Endothelial cell of umbilical vein (primary cell): ENCODE results near the gene TRAPPC14. TPM values are rescaled to one million over a fixed set of nuclear protein-coding genes. Genes with fewer than 3 reads are reported as not detected.

Experiments used
- BruUV-seq: library from RNA; stranded (reverse); fragments of 400-500 nt; replicated peaks from 2 replicates; lab custom pipeline; 2021; lab: Mats Ljungman, UMichigan
- CTCF ChIA-PET: fragments of 300-600, 350-600 bp; sonication (Branson Sonifier 250); formaldehyde crosslinking; loops from one replicate; lab custom pipeline; 2021; ENCODE audit warnings: antibody characterized with exemption, inconsistent platforms; lab: Charles Lee
- POLR2A ChIA-PET: fragments of 300-600, 350-600 bp; sonication (Branson Sonifier 250); formaldehyde crosslinking; loops from one replicate; lab custom pipeline; 2021; ENCODE audit warnings: antibody characterized with exemption, inconsistent platforms; lab: Charles Lee
- DNase-seq: peaks from one replicate; pipeline ENCODE4 v3.0.0-alpha.2; 2011; ENCODE audit warnings: low read depth, low spot score
- FAIRE-seq: peaks from 2 replicates; lab custom pipeline; 2011; peaks lifted over from hg19 to GRCh38; lab: Jason Lieb, UNC
- H2AFZ ChIP-seq: 2 replicates; pipeline ENCODE4 v1.6.0; 2012; ENCODE audit warnings: low read depth, low read length, control low read depth, inconsistent platforms
- H3K27ac ChIP-seq: 2 replicates; pipeline ENCODE4 v1.5.1; 2011; ENCODE audit warnings: low read depth, mild to moderate bottlenecking, control low read depth, low read length, moderate library complexity; ENCODE audit not compliant: insufficient read depth
- H3K27me3 ChIP-seq, 2 experiments: 2 replicates each; pipeline versions ENCODE4 v1.6.0 to v1.6.1; 2011; ENCODE audit warnings: low read length in 2 of 2, mixed read lengths in 1 of 2; ENCODE audit not compliant: control insufficient read depth in 2 of 2, insufficient read depth in 2 of 2
- H3K36me3 ChIP-seq, 2 experiments: 2 replicates in 1 of 2; 3 replicates in 1 of 2; pipeline ENCODE4 v1.5.1; 2011; ENCODE audit warnings: low read length in 2 of 2, mild to moderate bottlenecking in 1 of 2, moderate library complexity in 1 of 2; ENCODE audit not compliant: control insufficient read depth in 2 of 2, insufficient read depth in 2 of 2; ENCODE audit errors: extremely low read depth in 1 of 2
- H3K4me1 ChIP-seq: 3 replicates; pipeline ENCODE4 v1.5.1; 2011; ENCODE audit warnings: mild to moderate bottlenecking, low read length; ENCODE audit not compliant: control insufficient read depth, insufficient read depth; ENCODE audit errors: extremely low read depth
- H3K4me2 ChIP-seq: 2 replicates; pipeline ENCODE4 v1.6.1; 2011; ENCODE audit warnings: low read length, control low read depth, mixed read lengths; ENCODE audit not compliant: insufficient read depth
- H3K4me3 ChIP-seq, 3 experiments: fragments of 200-600 bp in 1 of 3; sonication (generic), shearing (Covaris generic) in 1 of 3; replicated peaks in 1 of 3; 2 replicates each; pipeline ENCODE4 v1.5.1; 2011 to 2016; ENCODE audit warnings: control low read depth in 3 of 3, low read length in 3 of 3, mild to moderate bottlenecking in 2 of 3, inconsistent platforms in 1 of 3, low read depth in 1 of 3, moderate library complexity in 1 of 3; ENCODE audit not compliant: insufficient read depth in 1 of 3
- H3K79me2 ChIP-seq: 2 replicates; pipeline ENCODE4 v1.6.0; 2012; ENCODE audit warnings: low read length, inconsistent platforms; ENCODE audit not compliant: control insufficient read depth, insufficient read depth
- H3K9ac ChIP-seq: replicated peaks from 2 replicates; pipeline ENCODE3; 2011; ENCODE audit warnings: low read length, control low read depth; ENCODE audit not compliant: insufficient read depth; ENCODE audit errors: extremely low read depth
- H3K9me1 ChIP-seq: replicated peaks from 3 replicates; pipeline ENCODE4 v1.6.0; 2011; ENCODE audit warnings: mild to moderate bottlenecking, low read length; ENCODE audit not compliant: control insufficient read depth, insufficient read depth; ENCODE audit errors: extremely low read depth
- H3K9me3 ChIP-seq: replicated peaks from 2 replicates; pipeline ENCODE4 v1.5.1; 2012; ENCODE audit warnings: low read length, inconsistent platforms; ENCODE audit not compliant: control insufficient read depth, insufficient read depth
- H4K20me1 ChIP-seq: replicated peaks from 2 replicates; pipeline ENCODE3; 2011; ENCODE audit warnings: mild to moderate bottlenecking, low read length; ENCODE audit not compliant: control insufficient read depth, insufficient read depth; ENCODE audit errors: extremely low read depth
- GATA2 ChIP-seq: IDR thresholded peaks from 2 replicates; pipeline ENCODE4 v1.7.0; 2011; ENCODE audit warnings: low read depth, mild to moderate bottlenecking, moderate library complexity, mixed read lengths, low read length; ENCODE audit not compliant: insufficient read length, insufficient read depth
- POLR2AphosphoS5 ChIP-seq: IDR thresholded peaks from 2 replicates; pipeline ENCODE4 v1.6.1; 2012; ENCODE audit warnings: low read depth, mild to moderate bottlenecking, control low read depth, low read length, moderate library complexity; ENCODE audit not compliant: insufficient read depth
- dilution Hi-C: fragments of 300-500 bp; cut with MboI; formaldehyde crosslinking; loops from one replicate; pipeline ENCODE4 v1.15.0; 2019; ENCODE audit warnings: low sequenced_read_pairs; ENCODE audit not compliant: extremely low pct_ligation_motif_present
- intact Hi-C: fragments of 100-400 bp; cut with micrococcal nuclease; formaldehyde crosslinking; loops from one replicate; pipeline ENCODE4 v1.10.0; 2022
- microRNA-seq: library from miRNA; unstranded; fragments of <30 nt; microRNA quantifications from one replicate; pipeline ENCODE4 v1.2.0, GENCODE V29; 2021; ENCODE audit warnings: borderline number of aligned reads, borderline replicate concordance
- polyA plus RNA-seq, 4 experiments: library from polyadenylated mRNA; depleted of rRNA in 3 of 4; stranded (reverse) in 3 of 4; unstranded in 1 of 4; fragments of >200 nt; gene quantifications; 2 replicates each; pipeline versions ENCODE4 v1.2.1 to v1.2.3, GENCODE V29; 2011 to 2012; ENCODE audit warnings: missing spikeins in 1 of 4
- total RNA-seq: library from RNA; stranded (reverse); gene quantifications from 2 replicates; pipeline ENCODE4 v1.2.3, GENCODE V29; 2021

The TRAPPC14 gene
- total and polyA plus RNA-seq, 2 donors (not counting 3 experiments of a cell fraction or from before 2014, with no cell fraction given), result 13.3 to 23.0 TPM

GRCh38 chr7:100105534-100105933 lies 53.0 kb downstream of the TRAPPC14 start:
- H3K9me3 ChIP-seq, result no peaks in the 10 kb centered on the region
- DNase-seq (no peak), FAIRE-seq (no peak)
- no TSS peak for BruUV-seq
- no peak overlapping the region for H3K4me2 ChIP-seq
- POLR2A ChIA-PET, result no interaction called here
- no peak overlapping the region for H2AFZ ChIP-seq
- TF ChIP-seq POLR2AphosphoS5 (no peak), GATA2 (no peak)
- dilution Hi-C loops, result no loop called here
- H3K9me1 ChIP-seq, result no peaks in the 10 kb centered on the region
- H3K4me1 ChIP-seq, result peaks cover 7% of the 10 kb centered on the region
- intact Hi-C loops, result loop anchor here (10.0 kb wide), 1 partner anchor 1019 kb away; the partner anchor contains the start of gene SERPINE1
- no peak overlapping the region for H3K9ac ChIP-seq
- CTCF ChIA-PET, result no interaction called here
- peaks cover 9 to 36% of the 10 kb centered on the region in 2 experiments for H3K36me3 ChIP-seq
- peaks cover 6% of the 10 kb centered on the region for H3K79me2 ChIP-seq
- H4K20me1 ChIP-seq, result no peaks in the 10 kb centered on the region
- H3K4me3 ChIP-seq, result no peak overlapping the region
- no peaks in the 10 kb centered on the region for H3K27me3 ChIP-seq
- no peak overlapping the region for H3K27ac ChIP-seq

Small RNAs within 50 kb of the gene (microRNA-seq; reads per million reads assigned to microRNA genes)
- gene MIR4658, result not detected

Other genes with a start within 250 kb of the TRAPPC14 start
- gene TRIM4, start 239.2 kb downstream of the TRAPPC14 start, total RNA-seq, result 19.1 and 22.1 TPM in 2 replicates
- 10.3 and 13.0 TPM in 2 replicates for gene TRIM4, start 239.2 kb downstream of the TRAPPC14 start, polyA plus RNA-seq
- not detected in 2 replicates for gene GJC3, start 229.1 kb downstream of the TRAPPC14 start, total RNA-seq
- gene GJC3, start 229.1 kb downstream of the TRAPPC14 start, polyA plus RNA-seq, result 0.28 and 0.33 TPM in 2 replicates
- gene AZGP1, start 182.7 kb downstream of the TRAPPC14 start, total RNA-seq, result not detected in 2 replicates
- gene AZGP1, start 182.7 kb downstream of the TRAPPC14 start, polyA plus RNA-seq, result not detected in 2 replicates
- 52.8 and 57.8 TPM in 2 replicates for gene ZKSCAN1, start 143.1 kb downstream of the TRAPPC14 start, total RNA-seq
- 9.4 and 12.3 TPM in 2 replicates for gene ZKSCAN1, start 143.1 kb downstream of the TRAPPC14 start, polyA plus RNA-seq
- 7.4 and 7.7 TPM in 2 replicates for gene ZSCAN21, start 108.9 kb downstream of the TRAPPC14 start, total RNA-seq
- 6.5 and 7.7 TPM in 2 replicates for gene ZSCAN21, start 108.9 kb downstream of the TRAPPC14 start, polyA plus RNA-seq
- 30.9 and 31.1 TPM in 2 replicates for gene ZNF3, start 77.0 kb downstream of the TRAPPC14 start, total RNA-seq
- 20.1 and 21.8 TPM in 2 replicates for gene ZNF3, start 77.0 kb downstream of the TRAPPC14 start, polyA plus RNA-seq
- gene COPS6, start 69.8 kb downstream of the TRAPPC14 start, total RNA-seq, result 168 and 188 TPM in 2 replicates
- gene COPS6, start 69.8 kb downstream of the TRAPPC14 start, polyA plus RNA-seq, result 251 and 268 TPM in 2 replicates
- 183 and 187 TPM in 2 replicates for gene MCM7, start 57.3 kb downstream of the TRAPPC14 start, total RNA-seq
- 145 and 156 TPM in 2 replicates for gene MCM7, start 57.3 kb downstream of the TRAPPC14 start, polyA plus RNA-seq
- 20.5 and 22.7 TPM in 2 replicates for gene AP4M1, start 57.1 kb downstream of the TRAPPC14 start, total RNA-seq
- gene AP4M1, start 57.1 kb downstream of the TRAPPC14 start, polyA plus RNA-seq, result 27.4 and 31.4 TPM in 2 replicates
- gene TAF6, start 39.4 kb downstream of the TRAPPC14 start, total RNA-seq, result 64.6 and 67.3 TPM in 2 replicates
- 32.7 and 34.1 TPM in 2 replicates for gene TAF6, start 39.4 kb downstream of the TRAPPC14 start, polyA plus RNA-seq
- 18.0 and 33.7 TPM in 2 replicates for gene CNPY4, start 39.1 kb downstream of the TRAPPC14 start, total RNA-seq
- gene CNPY4, start 39.1 kb downstream of the TRAPPC14 start, polyA plus RNA-seq, result 22.6 and 28.6 TPM in 2 replicates
- gene MBLAC1, start 31.8 kb downstream of the TRAPPC14 start, total RNA-seq, result 1.3 and 1.8 TPM in 2 replicates
- 1.8 and 2.1 TPM in 2 replicates for gene MBLAC1, start 31.8 kb downstream of the TRAPPC14 start, polyA plus RNA-seq
- 139 and 140 TPM in 2 replicates for gene LAMTOR4, start 9.8 kb downstream of the TRAPPC14 start, total RNA-seq
- 492 and 520 TPM in 2 replicates for gene LAMTOR4, start 9.8 kb downstream of the TRAPPC14 start, polyA plus RNA-seq
- 6.6 and 7.9 TPM in 2 replicates for gene GAL3ST4, start 9.9 kb upstream of the TRAPPC14 start, total RNA-seq
- gene GAL3ST4, start 9.9 kb upstream of the TRAPPC14 start, polyA plus RNA-seq, result 14.6 and 16.7 TPM in 2 replicates
- 17.5 and 20.9 TPM in 2 replicates for gene GPC2, start 18.7 kb upstream of the TRAPPC14 start, total RNA-seq
- 9.2 and 10.7 TPM in 2 replicates for gene GPC2, start 18.7 kb upstream of the TRAPPC14 start, polyA plus RNA-seq
- gene STAG3, start 19.2 kb upstream of the TRAPPC14 start, total RNA-seq, result 0.55 and 1.4 TPM in 2 replicates
- 0.29 and 0.40 TPM in 2 replicates for gene STAG3, start 19.2 kb upstream of the TRAPPC14 start, polyA plus RNA-seq
- 0.80 TPM in 1 of 2 replicates, not detected in the other for gene PVRIG, start 61.2 kb upstream of the TRAPPC14 start, total RNA-seq
- gene PVRIG, start 61.2 kb upstream of the TRAPPC14 start, polyA plus RNA-seq, result not detected in 2 replicates
- not detected in 2 replicates for gene SPDYE3, start 149.0 kb upstream of the TRAPPC14 start, total RNA-seq
- gene SPDYE3, start 149.0 kb upstream of the TRAPPC14 start, polyA plus RNA-seq, result not detected in 2 replicates
- gene PILRB, start 199.4 kb upstream of the TRAPPC14 start, total RNA-seq, result 36.5 and 42.5 TPM in 2 replicates
- gene PILRB, start 199.4 kb upstream of the TRAPPC14 start, polyA plus RNA-seq, result 45.2 and 47.9 TPM in 2 replicates
- gene PILRA, start 214.8 kb upstream of the TRAPPC14 start, total RNA-seq, result 0.53 and 1.3 TPM in 2 replicates
- 0.61 and 0.67 TPM in 2 replicates for gene PILRA, start 214.8 kb upstream of the TRAPPC14 start, polyA plus RNA-seq